ENCODE results near the gene CFAP119.

The CFAP119 gene

GRCh38 chr16:30783280-30784109 lies 21.6 kb upstream of the CFAP119 start:
- FAIRE-seq: no peak

GRCh38 chr16:30782486-30783279 lies 20.8 kb upstream of the CFAP119 start:
- DNase-seq (ENCODE audit: extremely low spot score, insufficient read length, low read depth): no peak
- no peak for FAIRE-seq

More at GRCh38 chr16:30783280-30784109, 21.6 kb upstream of the CFAP119 start:
- DNase-seq (ENCODE audit: extremely low spot score, insufficient read length, low read depth): no peak

- no peak for DNase-seq (ENCODE audit: extremely low spot score, insufficient read length, low read depth)
- FAIRE-seq: no peak
These were observed 18.7 kb upstream of the CFAP119 start for GRCh38 chr16:30780549-30780948.

- no peak for FAIRE-seq
- no peak for DNase-seq (ENCODE audit: extremely low spot score, insufficient read length, low read depth)
These were observed 18.2 kb upstream of the CFAP119 start for GRCh38 chr16:30780021-30780420.

- FAIRE-seq (no peak), DNase-seq (ENCODE audit: extremely low spot score, insufficient read length, low read depth) (no peak)
These were observed 17.7 kb upstream of the CFAP119 start for GRCh38 chr16:30779596-30779995.

- FAIRE-seq: no peak
These were observed 16.8 kb upstream of the CFAP119 start for GRCh38 chr16:30778549-30779244.

GRCh38 chr16:30777591-30778297 lies 15.9 kb upstream of the CFAP119 start:
- DNase-seq (ENCODE audit: extremely low spot score, insufficient read length, low read depth): no peak
- FAIRE-seq: no peak

More at GRCh38 chr16:30778549-30779244, 16.8 kb upstream of the CFAP119 start:
- DNase-seq (ENCODE audit: extremely low spot score, insufficient read length, low read depth): no peak

- FAIRE-seq (no peak), DNase-seq (ENCODE audit: extremely low spot score, insufficient read length, low read depth) (no peak)
These were observed 13.7 kb upstream of the CFAP119 start for GRCh38 chr16:30775392-30776188.

- FAIRE-seq (no peak), DNase-seq (ENCODE audit: extremely low spot score, insufficient read length, low read depth) (no peak)
These were observed 13.2 kb upstream of the CFAP119 start for GRCh38 chr16:30775131-30775391.

- no peak for DNase-seq (ENCODE audit: extremely low spot score, insufficient read length, low read depth)
These were observed 12.7 kb upstream of the CFAP119 start for GRCh38 chr16:30774367-30775130.

GRCh38 chr16:30773826-30774225 lies 12.0 kb upstream of the CFAP119 start:
- FAIRE-seq (no peak), DNase-seq (ENCODE audit: extremely low spot score, insufficient read length, low read depth) (no peak)

More at GRCh38 chr16:30774367-30775130, 12.7 kb upstream of the CFAP119 start:
- FAIRE-seq: no peak

- FAIRE-seq (no peak), DNase-seq (ENCODE audit: extremely low spot score, insufficient read length, low read depth) (no peak)
These were observed 9.9 kb upstream of the CFAP119 start for GRCh38 chr16:30771726-30772125.

GRCh38 chr16:30769379-30770089 lies 7.7 kb upstream of the CFAP119 start:
- FAIRE-seq (no peak), DNase-seq (ENCODE audit: extremely low spot score, insufficient read length, low read depth) (no peak)

GRCh38 chr16:30768583-30769181 lies 6.8 kb upstream of the CFAP119 start:
- FAIRE-seq (no peak), DNase-seq (ENCODE audit: extremely low spot score, insufficient read length, low read depth) (no peak)

- DNase-seq (ENCODE audit: extremely low spot score, insufficient read length, low read depth): no peak
- peak; percentile 39 for FAIRE-seq
These were observed 6.1 kb upstream of the CFAP119 start for GRCh38 chr16:30767767-30768465.

GRCh38 chr16:30766933-30767284 lies 5.0 kb upstream of the CFAP119 start:
- FAIRE-seq: no peak

More at GRCh38 chr16:30766933-30767284, 5.0 kb upstream of the CFAP119 start:
- no peak for DNase-seq (ENCODE audit: extremely low spot score, insufficient read length, low read depth)
